GM18951 (cell line): ENCODE data around the gene RNF213.
"Not testable (repeated sequence)": the region's sequence is repeated elsewhere in the genome, so short reads cannot be mapped to it uniquely, and the experiment has no call there.

Source experiments
- POLR2A ChIP-seq: IDR thresholded peaks from 4 replicates; pipeline ENCODE4 v1.6.1; 2011; ENCODE audit warnings: mild to moderate bottlenecking; ENCODE audit not compliant: insufficient read length, insufficient read depth; ENCODE audit errors: extremely low read depth
- in situ Hi-C: fragments of 300-500 bp; cut with MboI; formaldehyde crosslinking; loops from one replicate; pipeline ENCODE4 v1.12.0; 2022; ENCODE audit warnings: low sequenced_read_pairs, mixed read lengths, inconsistent platforms; ENCODE audit not compliant: unreplicated experiment

Gene RNF213

DNA sequence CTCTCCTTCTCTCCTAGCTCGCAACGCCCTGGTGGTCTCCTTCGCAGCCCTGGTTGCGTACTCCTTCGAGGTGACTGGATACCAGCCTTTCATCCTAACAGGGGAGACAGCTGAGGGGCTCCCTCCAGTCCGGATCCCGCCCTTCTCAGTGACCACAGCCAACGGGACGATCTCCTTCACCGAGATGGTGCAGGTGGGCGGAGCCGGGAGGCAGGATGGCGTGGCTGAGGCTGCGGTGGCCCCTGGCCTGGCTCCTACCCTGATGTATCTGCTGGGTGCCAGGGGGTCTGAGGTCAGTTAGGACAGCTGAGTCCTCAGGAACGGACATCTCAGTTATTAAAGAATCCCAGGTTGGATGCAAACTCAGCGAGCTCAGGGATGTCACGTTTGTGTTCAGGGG lies 23.7 kb upstream of the RNF213 start:
- in situ Hi-C loops, result no loop called here
- no peak for TF ChIP-seq POLR2A

DNA sequence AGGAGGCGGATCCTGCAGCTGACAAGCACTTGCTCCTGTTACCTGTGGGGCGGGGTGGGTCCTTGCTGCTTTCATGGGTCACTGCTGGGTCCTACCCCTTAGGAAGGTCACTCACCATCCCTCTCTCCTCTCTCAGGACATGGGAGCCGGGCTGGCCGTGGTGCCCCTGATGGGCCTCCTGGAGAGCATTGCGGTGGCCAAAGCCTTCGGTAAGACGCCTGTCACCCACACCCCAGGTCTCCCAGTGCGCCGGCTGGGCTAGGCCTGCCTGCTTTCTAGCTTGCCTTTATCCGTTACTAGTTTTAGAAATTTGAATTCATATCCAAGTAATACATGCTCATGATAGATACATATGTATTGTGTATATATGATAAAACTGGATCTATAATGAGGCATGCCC lies 23.3 kb upstream of the RNF213 start:
- in situ Hi-C loops, result no loop called here
- TF ChIP-seq POLR2A, result no peak

DNA sequence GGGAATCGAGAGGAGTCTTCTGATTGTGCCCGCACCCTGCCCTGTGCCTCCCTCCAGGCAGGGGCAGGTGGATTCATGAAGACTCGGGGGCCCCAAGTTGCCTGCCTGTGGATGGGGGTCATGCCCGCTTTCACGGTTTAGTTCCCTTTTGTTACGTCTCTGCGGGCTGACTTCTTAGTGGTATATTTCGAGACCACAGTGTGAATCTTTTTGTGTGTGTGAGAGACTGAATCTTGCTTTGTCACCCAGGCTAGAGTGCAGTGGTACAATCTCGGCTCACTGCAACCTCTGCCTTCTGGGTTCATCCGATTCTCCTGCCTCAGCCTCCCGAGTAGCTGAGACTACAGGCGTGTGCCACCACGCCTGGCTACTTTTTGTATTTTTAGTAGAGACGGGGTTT lies 18.1 kb upstream of the RNF213 start:
- in situ Hi-C loops, result no loop called here
- no peak for TF ChIP-seq POLR2A

DNA sequence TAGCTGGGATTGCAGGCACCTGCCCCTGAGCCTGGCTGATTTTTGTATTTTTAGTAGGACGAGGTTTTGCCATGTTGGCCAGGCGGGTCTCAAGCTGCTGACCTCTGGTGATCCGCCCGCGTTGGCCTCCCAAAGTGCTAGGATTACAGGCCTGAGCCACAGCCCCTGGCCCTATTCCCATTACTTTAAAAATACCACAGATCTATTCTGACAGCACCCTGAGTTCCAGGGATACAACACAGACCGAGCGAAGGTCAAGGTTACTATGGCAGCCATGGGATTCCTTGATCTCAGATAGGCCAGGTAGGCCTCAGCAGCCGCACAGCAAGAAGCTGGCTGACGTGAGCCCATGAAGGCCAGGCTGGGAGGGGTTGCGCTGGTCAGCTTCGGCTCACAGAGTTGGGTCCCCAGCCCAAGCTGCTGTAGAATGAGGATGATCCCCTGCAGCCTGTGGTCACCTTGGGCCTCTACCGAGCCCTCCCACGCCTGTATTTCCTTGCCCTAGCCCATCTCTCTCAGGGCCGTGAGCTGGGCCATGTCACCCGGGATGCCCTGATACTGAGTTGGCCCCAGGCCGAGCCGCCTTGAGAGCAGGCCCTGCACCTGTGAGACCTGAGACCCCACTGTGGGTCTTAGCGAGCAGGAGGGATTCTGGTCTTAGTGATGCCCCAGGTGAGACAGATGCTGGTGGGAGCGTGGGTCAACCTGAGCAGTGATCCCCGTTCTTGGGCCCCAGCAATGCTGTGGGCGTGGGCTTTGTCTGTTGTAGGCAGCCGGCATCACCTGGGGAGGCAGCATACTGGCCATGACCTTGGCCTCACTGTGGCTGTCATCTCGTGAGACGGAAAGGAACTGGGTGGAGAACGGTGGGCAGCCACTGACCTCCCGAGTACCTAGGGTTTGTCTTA lies 16.9 kb upstream of the RNF213 start:
- no peak for TF ChIP-seq POLR2A
- in situ Hi-C loops, result no loop called here

DNA sequence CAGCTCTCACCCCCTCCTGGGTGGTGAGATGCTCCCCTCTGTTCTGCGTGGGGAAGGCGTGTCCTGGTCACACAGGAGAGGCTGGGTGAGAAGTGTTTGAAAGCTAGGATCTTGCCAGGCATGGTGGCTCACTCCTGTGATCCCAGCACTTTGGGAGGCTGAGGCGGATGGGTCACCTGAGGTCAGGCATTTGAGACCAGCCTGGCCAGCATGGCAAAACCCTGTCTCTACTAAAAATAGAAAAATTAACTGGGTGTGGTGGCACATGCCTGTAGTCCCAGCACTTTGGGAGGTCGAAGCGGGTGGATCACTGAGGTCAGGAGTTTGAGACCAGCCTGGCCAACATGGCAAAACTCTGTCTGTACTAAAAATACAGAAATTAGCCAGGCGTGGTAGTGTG lies 16.2 kb upstream of the RNF213 start:
- in situ Hi-C loops, result not testable (repeated sequence)

DNA sequence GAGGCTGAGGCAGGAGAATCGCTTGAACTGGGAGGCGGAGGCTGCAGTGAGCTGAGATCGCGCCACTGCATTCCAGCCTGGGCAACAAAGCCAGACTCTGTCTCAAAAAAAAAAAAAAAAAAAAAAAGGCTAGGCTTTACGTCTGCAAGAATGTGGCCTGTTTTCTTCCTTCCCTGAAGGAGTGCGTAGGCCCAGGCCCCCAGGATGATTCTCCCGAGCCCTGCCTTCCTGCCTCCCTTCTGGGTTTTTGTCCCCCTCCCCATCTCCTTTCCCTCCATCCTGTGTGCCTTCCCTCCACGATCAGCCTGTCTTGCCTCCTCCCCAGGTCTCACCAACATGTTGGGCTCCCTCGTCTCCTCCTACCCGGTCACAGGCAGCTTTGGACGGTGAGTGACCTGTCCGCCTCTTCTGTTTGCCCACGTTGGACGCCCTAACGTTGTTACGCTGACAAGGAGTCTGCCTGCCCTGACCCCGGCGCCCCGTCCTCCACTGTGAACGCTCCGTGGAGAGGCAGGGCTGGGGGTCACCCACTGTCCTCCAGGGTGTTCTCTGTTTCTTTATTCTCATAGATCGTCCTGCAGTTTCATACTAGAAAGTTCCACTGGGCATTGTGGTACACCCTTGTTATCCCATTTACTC lies 15.7 kb upstream of the RNF213 start:
- in situ Hi-C loops, result no loop called here
- TF ChIP-seq POLR2A, result no peak

DNA sequence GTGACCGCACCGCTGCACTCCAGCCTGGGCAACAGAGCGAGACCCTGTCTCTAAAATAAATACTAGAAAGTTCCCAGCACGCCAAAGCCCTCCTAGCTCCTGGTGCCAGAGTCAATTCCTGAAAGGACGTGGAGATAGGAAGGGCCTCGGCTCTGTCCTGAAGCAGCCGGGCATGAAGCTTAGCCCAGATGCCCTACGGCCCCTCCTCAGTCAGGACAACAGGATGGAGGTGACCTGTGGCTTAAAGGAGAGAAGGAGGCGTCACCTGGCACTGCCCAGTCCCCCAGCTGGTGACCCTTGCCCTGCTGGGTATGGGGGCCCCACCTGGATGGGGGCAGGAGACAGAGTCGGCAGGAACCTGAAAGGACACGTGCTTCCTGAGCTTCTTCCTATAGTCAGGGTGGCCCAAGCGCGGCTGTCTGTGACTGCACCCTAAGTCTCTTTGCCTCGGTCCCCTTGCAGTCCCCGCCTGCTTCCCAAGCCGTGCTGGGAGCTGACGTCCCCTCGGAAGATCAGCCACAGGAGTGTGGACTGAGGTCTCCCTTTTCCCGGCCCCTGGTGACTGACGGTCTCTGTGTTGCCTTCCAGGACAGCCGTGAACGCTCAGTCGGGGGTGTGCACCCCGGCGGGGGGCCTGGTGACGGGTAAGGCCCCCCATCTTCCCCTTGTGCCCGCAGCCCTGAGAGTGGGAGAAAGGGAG lies 14.9 kb upstream of the RNF213 start:
- TF ChIP-seq POLR2A, result no peak
- in situ Hi-C loops, result no loop called here

DNA sequence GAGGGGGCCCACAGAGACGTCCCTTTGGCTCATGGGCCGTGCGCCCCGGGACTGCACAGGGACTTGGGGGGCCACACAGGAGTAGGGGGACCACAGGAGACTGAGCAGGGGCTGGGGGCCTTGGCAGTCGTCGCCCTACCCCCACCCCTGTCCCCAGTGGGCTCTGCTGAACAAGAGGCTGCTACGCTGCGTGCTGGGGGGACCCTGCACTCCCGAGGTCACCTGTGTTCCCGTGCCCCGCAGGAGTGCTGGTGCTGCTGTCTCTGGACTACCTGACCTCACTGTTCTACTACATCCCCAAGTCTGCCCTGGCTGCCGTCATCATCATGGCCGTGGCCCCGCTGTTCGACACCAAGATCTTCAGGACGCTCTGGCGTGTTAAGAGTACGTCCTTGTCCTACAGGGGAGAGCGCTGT lies 14.4 kb upstream of the RNF213 start:
- in situ Hi-C loops, result no loop called here
- TF ChIP-seq POLR2A, result no peak

DNA sequence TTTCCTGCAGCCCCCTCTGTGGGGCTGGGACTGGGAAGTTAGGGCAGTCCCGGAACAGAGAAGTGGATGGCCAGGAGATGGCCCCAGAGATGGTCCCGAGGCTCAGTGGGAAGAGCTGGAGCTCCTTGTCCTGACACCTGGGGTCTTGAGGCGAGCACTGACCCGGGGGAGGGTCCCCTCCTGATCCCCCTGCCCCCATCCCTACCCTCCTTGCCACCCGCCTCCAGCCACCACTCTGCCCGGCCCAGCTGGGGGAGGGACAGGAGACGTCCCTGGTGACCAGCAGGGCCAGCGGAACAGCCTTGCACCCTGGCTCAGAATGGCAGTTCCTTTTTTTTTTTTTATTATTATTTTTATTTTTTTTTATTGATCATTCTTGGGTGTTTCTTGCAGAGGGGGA lies 13.9 kb upstream of the RNF213 start:
- no peak for TF ChIP-seq POLR2A
- in situ Hi-C loops, result no loop called here

DNA sequence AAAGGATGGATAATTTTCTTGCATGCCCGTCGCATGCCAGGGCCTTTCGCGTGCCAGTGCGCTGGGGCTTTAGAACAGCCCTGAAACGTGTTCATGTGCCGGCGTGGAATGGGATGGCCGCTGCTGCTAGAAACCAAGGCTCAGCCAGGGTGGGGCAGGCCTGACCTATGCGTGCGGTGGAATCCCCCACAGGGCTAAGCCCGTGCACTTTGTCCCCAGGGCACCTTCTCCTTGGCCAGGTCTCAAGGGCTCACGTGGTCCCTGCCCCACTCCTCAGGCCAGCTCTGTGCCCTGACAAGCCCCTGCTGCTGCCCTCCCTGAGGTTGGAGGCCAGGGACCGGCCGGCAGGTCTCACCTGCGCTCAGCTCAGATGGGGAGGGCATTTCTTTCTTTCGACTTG lies 13.1 kb upstream of the RNF213 start:
- no peak for TF ChIP-seq POLR2A
- in situ Hi-C loops, result no loop called here

DNA sequence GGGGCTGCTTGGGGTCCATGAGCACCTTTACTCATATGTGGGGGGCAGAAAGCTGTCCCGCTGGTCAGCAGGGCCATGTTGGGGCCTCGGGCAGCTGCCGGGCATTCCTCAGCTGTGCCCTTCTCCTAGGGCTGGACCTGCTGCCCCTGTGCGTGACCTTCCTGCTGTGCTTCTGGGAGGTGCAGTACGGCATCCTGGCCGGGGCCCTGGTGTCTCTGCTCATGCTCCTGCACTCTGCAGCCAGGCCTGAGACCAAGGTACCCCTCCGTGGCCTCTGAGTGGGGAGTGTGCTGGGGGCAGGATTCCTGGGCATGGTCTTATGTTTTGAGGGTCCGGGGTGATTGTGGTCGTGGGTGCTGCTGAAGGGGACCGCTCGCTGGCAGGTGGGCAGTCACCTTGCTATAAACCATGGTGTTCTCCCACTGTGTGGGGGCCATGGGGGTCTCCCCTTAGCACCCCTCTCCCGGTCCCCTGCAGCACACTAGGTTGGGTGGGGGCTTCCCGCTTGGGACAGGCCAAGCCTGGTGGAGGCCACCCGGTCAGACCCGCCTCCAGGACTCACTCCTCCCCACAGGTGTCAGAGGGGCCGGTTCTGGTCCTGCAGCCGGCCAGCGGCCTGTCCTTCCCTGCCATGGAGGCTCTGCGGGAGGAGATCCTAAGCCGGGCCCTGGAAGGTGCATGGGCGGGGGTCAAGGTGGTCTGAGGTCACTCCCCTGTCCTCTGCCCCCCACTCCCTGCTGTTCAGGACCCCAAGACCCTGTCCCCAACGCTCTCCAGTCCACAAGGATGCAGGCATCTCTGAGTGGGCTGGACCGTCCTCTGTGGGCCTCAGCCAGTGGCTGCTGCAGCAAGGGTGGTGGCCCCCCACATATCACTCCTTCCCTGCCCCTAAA lies 12.4 kb upstream of the RNF213 start:
- TF ChIP-seq POLR2A, result no peak
- in situ Hi-C loops, result no loop called here

DNA sequence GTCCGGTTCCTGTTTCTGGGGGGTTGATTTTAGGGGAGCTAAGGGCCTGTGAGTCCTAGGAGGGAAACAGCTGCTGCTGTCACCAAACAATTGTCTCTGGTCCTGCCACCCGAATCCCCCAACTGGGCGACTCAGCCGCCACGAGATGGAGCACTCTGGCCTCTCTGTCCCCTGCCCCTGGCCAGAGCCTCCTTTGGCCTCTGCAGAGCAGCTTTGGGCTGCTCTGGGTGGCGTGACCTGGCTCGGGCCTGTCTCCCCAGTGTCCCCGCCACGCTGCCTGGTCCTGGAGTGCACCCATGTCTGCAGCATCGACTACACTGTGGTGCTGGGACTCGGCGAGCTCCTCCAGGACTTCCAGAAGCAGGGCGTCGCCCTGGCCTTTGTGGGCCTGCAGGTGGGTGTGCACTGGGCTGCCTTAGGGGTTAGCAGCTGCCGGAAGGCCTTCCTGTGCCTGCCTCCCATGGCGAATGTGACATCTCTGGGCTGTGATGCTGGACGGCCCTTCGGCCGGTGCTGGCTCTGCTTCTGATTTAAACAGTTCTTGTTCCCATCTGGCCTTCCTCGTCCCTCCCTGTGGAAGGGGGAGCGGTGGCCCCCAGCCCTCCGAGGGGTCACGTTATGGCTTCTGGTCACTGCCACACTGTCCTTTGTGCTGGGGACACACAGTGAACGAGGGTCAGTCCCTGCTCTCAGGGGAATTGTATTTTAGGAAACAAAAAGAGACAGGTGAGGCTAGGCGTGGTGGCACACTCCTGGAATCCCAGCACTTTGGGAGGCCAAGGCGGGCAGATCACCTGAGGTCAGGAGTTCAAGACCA lies 11.6 kb upstream of the RNF213 start:
- no peak for TF ChIP-seq POLR2A
- in situ Hi-C loops, result no loop called here

DNA sequence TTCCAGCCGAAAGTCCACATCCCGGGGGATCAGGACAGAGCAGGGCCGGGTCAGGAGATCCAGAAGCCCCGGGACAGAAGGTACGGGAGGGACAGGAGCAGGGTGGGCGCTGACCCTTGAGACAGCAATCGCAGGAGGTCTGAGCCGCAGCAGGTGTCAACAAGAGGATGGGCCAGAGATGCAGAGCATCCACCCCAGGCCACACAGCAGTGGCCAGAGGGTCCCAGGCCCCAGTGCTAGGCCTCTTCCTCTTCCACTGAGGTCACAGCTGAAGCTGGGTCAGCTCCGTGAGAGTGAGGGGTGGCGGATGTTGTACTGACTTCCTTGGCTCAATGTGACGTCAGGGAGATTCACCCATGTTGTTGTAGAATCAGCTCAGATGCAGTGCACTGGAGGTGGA lies 8.7 kb upstream of the RNF213 start:
- TF ChIP-seq POLR2A, result no peak
- in situ Hi-C loops, result no loop called here
